KOPT-K1 (cell line): ENCODE results near the gene GPR137B.
"Not testable (repeated sequence)": the region's sequence is repeated elsewhere in the genome, so short reads cannot be mapped to it uniquely, and the experiment has no call there.

Experiments
- H3K27ac ChIP-seq: fragments of 200-600 bp; sonication (generic); 2 replicates; pipeline ENCODE4 v1.5.1; 2016; ENCODE audit warnings: antibody characterized with exemption, mild to moderate bottlenecking, low read depth, low read length; ENCODE audit not compliant: poor library complexity, severe bottlenecking
- H3K36me3 ChIP-seq: fragments of 200-600 bp; sonication (generic); 2 replicates; pipeline ENCODE4 v1.5.1; 2017; ENCODE audit warnings: antibody characterized with exemption, mild to moderate bottlenecking, low read length, moderate library complexity; ENCODE audit not compliant: insufficient read depth
- H3K9me3 ChIP-seq: fragments of 200-600 bp; sonication (generic); 2 replicates; pipeline ENCODE4 v1.5.1; 2017; ENCODE audit warnings: antibody characterized with exemption, low read length, mild to moderate bottlenecking; ENCODE audit not compliant: insufficient read depth, poor library complexity, severe bottlenecking

The GPR137B gene

DNA sequence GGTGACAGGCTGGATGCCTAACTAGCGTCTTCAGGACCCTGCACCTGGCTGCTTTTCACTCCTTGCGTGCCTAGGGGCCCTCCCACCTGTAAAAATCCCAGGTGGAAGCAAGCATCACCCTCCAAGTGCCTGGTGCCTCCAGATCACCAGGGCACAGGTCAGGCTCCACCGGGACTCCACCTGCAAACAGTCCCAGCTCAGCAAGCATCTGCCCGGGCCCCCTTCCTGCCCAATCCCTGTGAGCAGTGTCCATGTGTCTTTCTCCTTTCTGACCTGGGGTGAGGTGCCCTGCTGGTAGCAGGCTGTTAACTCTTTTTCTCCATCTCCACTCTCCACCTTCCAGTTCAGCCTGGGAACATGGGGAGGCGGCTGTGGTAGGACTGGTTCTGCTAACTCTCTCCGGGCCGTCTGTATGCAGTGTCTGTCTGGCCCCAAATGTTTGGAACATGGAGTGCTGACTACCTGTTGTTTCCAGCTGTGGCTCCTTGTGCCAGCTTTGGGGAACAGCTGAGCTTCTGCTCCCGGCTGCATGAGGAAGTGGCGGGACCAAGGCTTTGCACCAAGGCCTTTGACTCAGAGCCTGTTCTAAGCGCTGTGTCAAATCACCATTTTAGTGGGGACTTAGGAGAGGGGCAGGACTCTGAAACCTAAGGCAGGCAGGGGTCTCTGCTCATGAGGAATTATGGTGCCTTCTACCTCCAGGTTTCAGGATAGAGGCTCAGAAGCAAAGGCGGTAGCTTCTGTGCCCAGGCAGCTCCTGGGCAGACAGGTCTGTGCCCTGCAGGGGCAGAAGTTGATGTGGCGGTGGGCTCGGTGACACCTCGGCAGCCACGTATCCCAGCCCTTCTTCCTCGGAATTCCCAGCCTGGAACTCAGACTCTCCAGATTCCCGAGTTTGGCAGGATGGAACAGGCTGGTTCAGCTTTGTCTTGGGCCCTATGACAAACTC, 5.5 kb downstream of the GPR137B start:
- Histone ChIP-seq H3K9me3 (no peaks in the 10 kb centered on the region), H3K27ac (no peak overlapping the region), H3K36me3 (no peaks in the 10 kb centered on the region)

- no peak overlapping the region for H3K27ac ChIP-seq
Measured at GRCh38 chr1:236148470-236148845, 6.1 kb downstream of the GPR137B start.

GRCh38 chr1:236149003-236149595, 6.8 kb downstream of the GPR137B start:
- Histone ChIP-seq H3K36me3 (no peaks in the 10 kb centered on the region), H3K27ac (no peak overlapping the region), H3K9me3 (no peaks in the 10 kb centered on the region)

More at GRCh38 chr1:236148470-236148845, 6.1 kb downstream of the GPR137B start:
- Histone ChIP-seq H3K36me3 (no peaks in the 10 kb centered on the region), H3K9me3 (no peaks in the 10 kb centered on the region)

GRCh38 chr1:236149696-236150228, 7.4 kb downstream of the GPR137B start:
- Histone ChIP-seq H3K9me3 (no peaks in the 10 kb centered on the region), H3K36me3 (no peaks in the 10 kb centered on the region), H3K27ac (no peak overlapping the region)

DNA sequence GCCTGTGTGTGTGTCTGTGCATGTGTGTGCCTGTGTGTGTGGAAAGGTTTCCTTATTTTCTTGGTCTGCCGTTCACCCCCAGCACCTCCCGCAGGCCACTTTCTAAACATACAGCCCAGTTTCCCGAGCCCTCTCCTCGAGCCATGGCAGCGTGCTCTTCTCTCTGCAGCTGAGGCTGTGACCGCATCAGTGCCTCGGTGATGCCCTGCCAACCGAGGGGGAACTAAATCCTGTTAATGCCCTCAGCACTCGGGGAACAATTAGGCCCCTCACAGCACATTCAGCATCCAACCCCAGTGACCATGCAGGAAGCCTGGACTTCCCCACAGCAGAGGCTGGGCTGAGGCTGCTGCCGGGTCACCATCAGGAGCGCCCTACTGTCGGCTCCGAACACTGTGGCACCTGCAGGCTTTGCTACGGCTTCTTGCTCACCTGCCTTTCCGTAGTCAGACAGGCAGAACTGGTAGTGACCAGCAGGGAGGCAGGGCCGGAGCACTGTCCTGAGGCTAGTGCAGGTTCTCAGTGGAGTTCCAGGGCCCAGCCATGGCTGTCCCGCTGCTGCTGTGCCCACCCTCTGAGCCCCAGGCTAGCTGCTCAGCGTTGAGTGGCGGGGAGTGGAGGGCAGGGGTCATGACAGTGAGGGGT, 8.1 kb downstream of the GPR137B start:
- H3K27ac ChIP-seq = no peak overlapping the region
- no peaks in the 10 kb centered on the region for H3K36me3 ChIP-seq
- no peaks in the 10 kb centered on the region for H3K9me3 ChIP-seq

GRCh38 chr1:236150986-236151385, 8.6 kb downstream of the GPR137B start:
- H3K27ac ChIP-seq = no peak overlapping the region
- no peaks in the 10 kb centered on the region for H3K36me3 ChIP-seq
- no peaks in the 10 kb centered on the region for H3K9me3 ChIP-seq

DNA sequence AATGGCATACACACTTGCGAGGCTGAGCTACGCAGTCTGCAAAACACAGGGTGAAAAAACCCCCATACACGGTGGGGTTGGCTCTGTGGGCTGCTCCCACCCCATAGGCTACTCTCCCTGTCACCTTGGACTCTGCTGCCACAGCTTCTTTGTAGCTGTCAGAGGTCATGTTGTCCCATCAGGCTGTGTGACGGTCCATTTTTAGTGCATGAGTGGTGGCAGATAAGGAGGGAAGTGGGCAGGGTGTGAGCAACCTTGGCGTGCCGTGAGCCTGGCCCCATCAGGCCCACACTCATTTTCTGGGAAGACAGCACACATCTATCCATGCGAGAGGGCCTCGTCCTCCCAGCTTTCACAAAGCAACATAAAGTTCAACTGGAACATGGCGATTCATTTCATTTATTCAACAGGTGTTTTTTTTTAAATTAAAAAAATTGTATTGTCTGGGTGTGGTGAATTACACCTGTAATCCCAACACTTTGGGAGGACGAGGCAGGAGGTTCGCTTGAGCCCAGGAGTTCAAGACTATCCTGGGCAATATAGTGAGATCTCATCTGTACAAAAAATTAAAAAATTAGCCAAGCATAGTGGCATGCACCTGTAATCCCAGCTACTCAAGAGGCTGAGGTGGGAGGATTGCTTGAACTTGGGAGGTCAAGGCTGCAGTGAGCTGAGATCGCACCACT, 9.5 kb downstream of the GPR137B start:
- H3K27ac ChIP-seq = no peak overlapping the region
- H3K9me3 ChIP-seq = no peaks in the 10 kb centered on the region
- no peaks in the 10 kb centered on the region for H3K36me3 ChIP-seq

DNA sequence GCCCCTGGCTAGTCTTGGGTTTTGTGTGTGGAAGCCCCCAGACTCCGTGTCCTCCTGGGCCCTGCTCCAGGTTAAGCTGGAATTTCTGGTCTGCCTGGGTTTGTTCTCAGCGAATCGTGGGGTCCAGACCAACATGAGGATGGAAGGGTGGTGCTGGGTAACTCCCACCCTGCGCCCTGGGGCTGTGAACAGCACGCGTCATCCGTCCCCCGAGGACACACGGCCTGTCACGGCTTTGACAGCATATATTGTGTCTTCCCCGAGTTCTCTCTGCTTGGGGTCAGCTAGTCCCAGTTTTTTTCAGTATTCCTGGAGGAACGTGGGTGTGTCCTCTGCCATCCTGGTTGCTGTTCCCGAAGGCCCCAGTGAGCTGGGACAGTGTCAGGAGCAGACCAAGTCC, 11.8 kb downstream of the GPR137B start:
- no peaks in the 10 kb centered on the region for H3K9me3 ChIP-seq
- no peaks in the 10 kb centered on the region for H3K36me3 ChIP-seq
- H3K27ac ChIP-seq = no peak overlapping the region

GRCh38 chr1:236154671-236155398, 12.5 kb downstream of the GPR137B start:
- Histone ChIP-seq H3K27ac (no peak overlapping the region), H3K9me3 (no peaks in the 10 kb centered on the region), H3K36me3 (no peaks in the 10 kb centered on the region)

DNA sequence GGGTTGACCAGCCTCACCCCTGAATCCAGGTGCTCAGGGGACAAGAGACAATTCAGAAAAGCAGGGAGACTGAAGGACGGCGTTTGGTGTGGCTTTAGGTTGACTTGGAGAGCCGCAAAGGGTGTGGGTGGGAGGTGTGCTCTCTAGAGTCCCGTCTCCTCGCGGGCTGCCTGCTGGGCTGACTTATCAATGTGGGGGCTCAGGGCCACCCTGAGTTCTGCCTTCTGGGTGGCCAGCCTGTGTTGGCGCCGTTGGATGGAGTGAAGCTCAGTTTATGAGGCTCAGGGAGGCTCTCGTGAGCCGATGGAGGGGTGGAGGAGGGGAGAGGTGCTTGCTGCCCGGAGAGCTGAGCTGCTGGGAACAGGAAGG, 13.0 kb downstream of the GPR137B start:
- Histone ChIP-seq H3K27ac (no peak overlapping the region), H3K36me3 (no peaks in the 10 kb centered on the region), H3K9me3 (no peaks in the 10 kb centered on the region)

GRCh38 chr1:236155841-236156503, 13.6 kb downstream of the GPR137B start:
- H3K9me3 ChIP-seq = peaks cover 2% of the 10 kb centered on the region
- H3K27ac ChIP-seq = no peak overlapping the region
- H3K36me3 ChIP-seq = no peaks in the 10 kb centered on the region

DNA sequence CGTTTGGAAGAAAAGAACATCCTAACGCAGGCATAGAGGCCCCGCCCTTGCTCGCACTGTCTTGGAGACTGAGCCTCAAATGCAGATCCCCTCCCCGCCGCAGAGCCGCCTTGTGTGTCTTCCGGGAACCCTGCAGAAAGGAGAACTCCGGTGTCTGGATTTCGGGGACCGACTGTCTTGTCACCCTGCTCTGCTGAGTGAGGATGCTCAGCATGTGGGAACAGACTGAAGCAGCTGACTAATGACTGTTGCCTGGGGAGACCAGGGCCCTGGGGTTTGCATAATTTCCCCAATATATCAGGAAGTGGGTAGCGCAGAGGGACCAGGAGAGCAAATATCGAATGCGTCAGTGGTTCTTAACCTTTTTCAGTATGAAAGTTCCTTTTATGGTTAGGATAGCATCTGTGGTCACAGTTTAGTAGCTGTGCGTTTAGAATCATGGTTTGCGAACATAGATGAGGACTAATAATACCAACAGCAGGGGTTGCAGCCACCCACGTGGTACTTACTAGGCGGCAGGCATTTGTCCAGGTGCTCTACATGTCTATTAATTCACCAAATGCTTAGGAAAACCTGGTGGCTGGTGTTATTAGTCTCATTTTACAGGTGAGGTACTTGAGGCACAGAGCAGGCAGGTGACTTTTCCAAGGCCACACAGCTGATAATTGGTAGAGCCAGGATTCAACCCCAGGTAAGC, 14.3 kb downstream of the GPR137B start:
- H3K27ac ChIP-seq = no peak overlapping the region
- H3K36me3 ChIP-seq = no peaks in the 10 kb centered on the region
- H3K9me3 ChIP-seq = peaks cover 9% of the 10 kb centered on the region

- peaks cover 14% of the 10 kb centered on the region for H3K9me3 ChIP-seq
- H3K27ac ChIP-seq, H3K36me3 ChIP-seq: not testable (repeated sequence)
Measured at GRCh38 chr1:236158072-236158471, 15.7 kb downstream of the GPR137B start.
